NB4 (cell line): Measurements from ENCODE around the gene SSBP4.

Experiments
- MYC ChIP-seq: IDR thresholded peaks from 2 replicates; pipeline ENCODE4 v1.6.1; 2011; ENCODE audit warnings: low read depth, low read length
- POLR2A ChIP-seq: IDR thresholded peaks from 2 replicates; pipeline ENCODE4 v1.6.1; 2011; ENCODE audit warnings: mild to moderate bottlenecking; ENCODE audit not compliant: insufficient read length; ENCODE audit errors: extremely low read depth
- TF ChIP-seq, protein P1 (sequence below): IDR thresholded peaks from one replicate; pipeline ENCODE4 v1.5.1; 2012; ENCODE audit warnings: low read depth, low read length
- TF ChIP-seq, protein P2 (sequence below): IDR thresholded peaks from 2 replicates; pipeline ENCODE4 v1.6.1; 2011; ENCODE audit warnings: low read depth, low read length

DNA sequence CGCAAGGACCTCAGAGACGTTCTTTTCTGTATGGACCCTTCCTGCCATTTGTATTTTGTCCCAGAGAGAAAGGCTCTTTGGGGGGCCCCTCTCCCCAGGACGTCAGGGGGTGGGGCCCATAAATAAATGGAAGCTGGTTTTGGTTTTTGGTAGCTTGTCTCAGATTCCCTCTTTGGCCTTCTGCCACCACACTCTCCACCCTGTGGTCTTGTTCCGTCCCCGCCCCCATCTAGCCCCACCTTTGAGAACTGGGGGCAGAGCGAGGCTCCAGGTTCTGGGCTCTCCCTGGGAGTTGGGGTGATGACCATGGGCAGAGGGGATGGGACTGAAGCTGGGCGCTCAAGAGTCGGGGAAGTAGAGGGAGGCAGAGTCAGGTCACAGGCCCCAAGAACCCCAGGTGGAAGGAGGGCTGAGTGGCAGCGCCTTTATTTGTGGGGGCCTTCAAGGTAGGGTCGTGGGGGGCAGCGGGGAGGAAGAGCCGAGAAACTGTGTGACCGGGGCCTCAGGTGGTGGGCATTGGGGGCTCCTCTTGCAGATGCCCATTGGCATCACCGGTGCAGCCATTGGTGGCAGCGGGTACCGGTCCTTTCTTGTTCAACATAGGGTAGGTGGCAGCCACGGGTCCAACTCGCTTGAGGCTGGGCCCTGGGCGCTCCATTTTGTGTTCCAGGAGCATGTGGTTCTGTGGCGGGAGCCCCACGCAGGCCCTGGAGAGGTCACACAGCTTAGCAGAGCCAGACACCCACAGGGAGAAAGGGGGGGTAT lies 15.4 kb downstream of the SSBP4 start:
- TF ChIP-seq, protein P1, sequence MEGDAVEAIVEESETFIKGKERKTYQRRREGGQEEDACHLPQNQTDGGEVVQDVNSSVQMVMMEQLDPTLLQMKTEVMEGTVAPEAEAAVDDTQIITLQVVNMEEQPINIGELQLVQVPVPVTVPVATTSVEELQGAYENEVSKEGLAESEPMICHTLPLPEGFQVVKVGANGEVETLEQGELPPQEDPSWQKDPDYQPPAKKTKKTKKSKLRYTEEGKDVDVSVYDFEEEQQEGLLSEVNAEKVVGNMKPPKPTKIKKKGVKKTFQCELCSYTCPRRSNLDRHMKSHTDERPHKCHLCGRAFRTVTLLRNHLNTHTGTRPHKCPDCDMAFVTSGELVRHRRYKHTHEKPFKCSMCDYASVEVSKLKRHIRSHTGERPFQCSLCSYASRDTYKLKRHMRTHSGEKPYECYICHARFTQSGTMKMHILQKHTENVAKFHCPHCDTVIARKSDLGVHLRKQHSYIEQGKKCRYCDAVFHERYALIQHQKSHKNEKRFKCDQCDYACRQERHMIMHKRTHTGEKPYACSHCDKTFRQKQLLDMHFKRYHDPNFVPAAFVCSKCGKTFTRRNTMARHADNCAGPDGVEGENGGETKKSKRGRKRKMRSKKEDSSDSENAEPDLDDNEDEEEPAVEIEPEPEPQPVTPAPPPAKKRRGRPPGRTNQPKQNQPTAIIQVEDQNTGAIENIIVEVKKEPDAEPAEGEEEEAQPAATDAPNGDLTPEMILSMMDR = no peak
- TF ChIP-seq, protein P2, sequence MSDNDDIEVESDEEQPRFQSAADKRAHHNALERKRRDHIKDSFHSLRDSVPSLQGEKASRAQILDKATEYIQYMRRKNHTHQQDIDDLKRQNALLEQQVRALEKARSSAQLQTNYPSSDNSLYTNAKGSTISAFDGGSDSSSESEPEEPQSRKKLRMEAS = no peak
- TF ChIP-seq MYC (no peak), POLR2A (no peak)
